Measurements from ENCODE around the gene C2CD4D.

The C2CD4D gene

DNA sequence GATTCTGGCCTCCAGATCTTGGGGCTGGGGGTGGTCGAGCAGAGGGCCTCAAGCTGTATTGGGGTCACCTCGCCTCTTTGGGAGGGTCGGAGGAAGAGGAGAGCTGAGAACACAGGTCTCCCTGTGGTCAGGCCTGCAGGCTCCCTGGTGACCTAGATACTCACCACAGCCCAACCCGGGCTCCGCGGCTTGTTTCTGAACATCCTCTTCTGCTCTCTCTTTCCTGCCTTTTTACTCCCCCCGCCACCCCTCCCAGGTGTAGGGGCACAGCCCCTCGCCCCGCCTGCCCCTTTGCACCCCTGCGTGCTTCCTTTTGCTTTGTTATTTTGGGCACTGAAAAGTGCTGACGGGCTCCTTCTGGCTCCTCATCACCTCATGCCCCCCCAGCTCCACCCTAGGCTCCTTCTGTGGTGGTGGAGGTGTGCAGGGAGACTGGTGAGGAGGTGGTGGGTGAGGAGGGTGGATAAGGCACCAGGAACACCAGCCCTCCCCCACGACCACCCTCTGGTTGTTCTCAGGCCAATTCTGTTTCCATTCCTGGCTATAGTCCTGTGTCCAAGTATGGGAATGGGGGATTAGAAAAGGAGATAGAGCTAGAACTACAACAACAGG lies 23.8 kb downstream of the C2CD4D start:
- Histone ChIP-seq H3K9me3 (ENCODE audit: control insufficient read depth, low read length) (no peaks in the 10 kb centered on the region), H3K4me3 (ENCODE audit: insufficient read depth, low read depth, low read length, poor library complexity, severe bottlenecking) (peak overlapping the region; percentile 5), H3K4me1 (ENCODE audit: control insufficient read depth, insufficient read depth, low read length, poor library complexity, severe bottlenecking) (peaks cover 78% of the 10 kb centered on the region), H3K27me3 (replicated peaks; ENCODE audit: control insufficient read depth, insufficient read depth, low read length, poor library complexity, severe bottlenecking) (no peaks in the 10 kb centered on the region), H3K27ac (ENCODE audit: insufficient read depth, low read length, poor library complexity, severe bottlenecking) (peak overlapping the region; percentile 48), H3K36me3 (ENCODE audit: control insufficient read depth, insufficient read depth, low read length) (peaks cover 6% of the 10 kb centered on the region)
- DNase-seq, result peak; percentile 49 to 62 (median 57)

GRCh38 chr1:151814971-151815545 lies 24.6 kb downstream of the C2CD4D start:
- peak overlapping the region; percentile 29 for H3K27ac ChIP-seq (ENCODE audit: insufficient read depth, low read length, poor library complexity, severe bottlenecking)
- H3K9me3 ChIP-seq (ENCODE audit: control insufficient read depth, low read length), result no peaks in the 10 kb centered on the region
- no peak overlapping the region for H3K4me3 ChIP-seq (ENCODE audit: insufficient read depth, low read depth, low read length, poor library complexity, severe bottlenecking)
- H3K27me3 ChIP-seq (replicated peaks; ENCODE audit: control insufficient read depth, insufficient read depth, low read length, poor library complexity, severe bottlenecking), result no peaks in the 10 kb centered on the region
- DNase-seq, result no peak
- peaks cover 71% of the 10 kb centered on the region for H3K4me1 ChIP-seq (ENCODE audit: control insufficient read depth, insufficient read depth, low read length, poor library complexity, severe bottlenecking)
- peaks cover 7% of the 10 kb centered on the region for H3K36me3 ChIP-seq (ENCODE audit: control insufficient read depth, insufficient read depth, low read length)

DNA sequence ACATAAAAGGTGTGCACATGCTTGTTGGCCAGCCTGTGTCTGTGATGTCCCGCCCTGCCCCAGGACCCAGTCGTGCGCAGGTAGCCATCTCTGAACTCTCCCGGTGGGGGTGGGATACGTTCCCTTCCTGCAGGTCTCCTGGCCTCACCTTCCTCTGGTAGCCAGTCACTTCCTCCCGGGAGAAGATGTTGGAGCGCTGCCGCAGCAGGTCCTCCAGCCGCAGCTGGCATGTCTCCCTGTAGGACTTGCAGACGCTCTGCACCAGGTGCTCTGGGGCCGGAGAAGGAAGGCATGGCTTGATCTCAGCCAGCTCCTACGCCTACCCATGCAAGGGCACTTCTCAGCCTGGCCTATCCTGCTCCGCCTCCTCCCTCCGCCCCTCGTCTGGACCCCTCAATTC lies 25.2 kb downstream of the C2CD4D start:
- peak overlapping the region; percentile 16 for H3K27ac ChIP-seq (ENCODE audit: insufficient read depth, low read length, poor library complexity, severe bottlenecking)
- peaks cover 66% of the 10 kb centered on the region for H3K4me1 ChIP-seq (ENCODE audit: control insufficient read depth, insufficient read depth, low read length, poor library complexity, severe bottlenecking)
- DNase-seq, result no peak
- no peaks in the 10 kb centered on the region for H3K27me3 ChIP-seq (replicated peaks; ENCODE audit: control insufficient read depth, insufficient read depth, low read length, poor library complexity, severe bottlenecking)
- H3K4me3 ChIP-seq (ENCODE audit: insufficient read depth, low read depth, low read length, poor library complexity, severe bottlenecking), result no peak overlapping the region
- peaks cover 7% of the 10 kb centered on the region for H3K36me3 ChIP-seq (ENCODE audit: control insufficient read depth, insufficient read depth, low read length)
- H3K9me3 ChIP-seq (ENCODE audit: control insufficient read depth, low read length), result no peaks in the 10 kb centered on the region

- H3K27ac ChIP-seq (ENCODE audit: insufficient read depth, low read length, poor library complexity, severe bottlenecking), result peak overlapping the region; percentile 21
- peaks cover 10% of the 10 kb centered on the region for H3K36me3 ChIP-seq (ENCODE audit: control insufficient read depth, insufficient read depth, low read length)
- H3K27me3 ChIP-seq (replicated peaks; ENCODE audit: control insufficient read depth, insufficient read depth, low read length, poor library complexity, severe bottlenecking), result no peaks in the 10 kb centered on the region
- DNase-seq, result no peak
- no peaks in the 10 kb centered on the region for H3K9me3 ChIP-seq (ENCODE audit: control insufficient read depth, low read length)
- H3K4me3 ChIP-seq (ENCODE audit: insufficient read depth, low read depth, low read length, poor library complexity, severe bottlenecking), result no peak overlapping the region
- H3K4me1 ChIP-seq (ENCODE audit: control insufficient read depth, insufficient read depth, low read length, poor library complexity, severe bottlenecking), result peaks cover 56% of the 10 kb centered on the region
These were observed 26.2 kb downstream of the C2CD4D start for GRCh38 chr1:151813271-151813977.

DNA sequence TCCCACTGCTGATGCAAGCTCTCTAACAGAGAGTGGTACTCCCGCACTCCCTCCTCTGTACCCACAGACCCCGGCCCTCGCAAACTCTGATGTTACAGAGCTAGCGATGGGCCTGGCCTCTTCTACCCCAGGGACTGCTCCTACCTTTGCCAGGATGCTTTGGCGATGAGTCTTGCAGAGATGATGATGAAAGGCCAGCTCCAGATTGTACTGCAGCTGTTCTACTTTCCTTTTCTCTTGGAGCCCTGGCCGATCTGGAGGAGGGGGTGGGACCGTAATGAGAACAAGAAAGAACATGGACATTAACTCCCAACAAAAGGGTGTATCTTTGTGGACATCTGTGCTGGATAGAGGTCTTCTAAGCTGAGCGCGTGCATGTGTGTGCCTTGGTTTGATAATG lies 28.4 kb downstream of the C2CD4D start:
- Histone ChIP-seq H3K4me1 (ENCODE audit: control insufficient read depth, insufficient read depth, low read length, poor library complexity, severe bottlenecking) (peaks cover 34% of the 10 kb centered on the region), H3K9me3 (ENCODE audit: control insufficient read depth, low read length) (no peaks in the 10 kb centered on the region), H3K4me3 (ENCODE audit: insufficient read depth, low read depth, low read length, poor library complexity, severe bottlenecking) (no peak overlapping the region), H3K36me3 (ENCODE audit: control insufficient read depth, insufficient read depth, low read length) (peaks cover 13% of the 10 kb centered on the region), H3K27me3 (replicated peaks; ENCODE audit: control insufficient read depth, insufficient read depth, low read length, poor library complexity, severe bottlenecking) (no peaks in the 10 kb centered on the region), H3K27ac (ENCODE audit: insufficient read depth, low read length, poor library complexity, severe bottlenecking) (no peak overlapping the region)
- DNase-seq, result no peak

DNA sequence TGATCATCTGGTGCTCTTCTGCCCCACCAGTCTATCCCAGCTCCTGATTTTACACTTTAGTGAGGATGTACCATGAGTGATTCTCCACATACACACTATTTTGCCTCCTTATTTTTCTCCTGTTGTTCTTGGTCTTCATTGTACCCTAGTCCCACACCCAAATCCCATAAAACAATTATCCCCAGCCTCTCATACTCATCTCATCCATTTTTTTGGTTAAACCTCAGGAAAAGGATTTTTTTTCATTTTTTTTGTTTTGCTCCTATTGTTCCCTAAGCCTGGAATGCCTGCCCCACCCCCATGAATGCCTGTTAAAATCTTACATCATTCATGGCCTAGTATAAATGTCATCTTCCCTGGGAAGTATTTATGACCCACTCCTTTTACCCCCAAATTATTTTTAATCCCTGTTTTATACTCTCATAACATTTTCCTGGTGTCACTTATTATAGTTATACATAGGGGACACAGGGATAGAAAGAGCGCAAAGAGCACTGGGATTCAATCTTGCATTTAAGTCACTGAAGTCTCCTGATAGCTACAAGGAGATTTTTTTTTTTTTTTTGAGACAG lies 29.5 kb downstream of the C2CD4D start:
- H3K27me3 ChIP-seq (replicated peaks; ENCODE audit: control insufficient read depth, insufficient read depth, low read length, poor library complexity, severe bottlenecking), result no peaks in the 10 kb centered on the region
- H3K9me3 ChIP-seq (ENCODE audit: control insufficient read depth, low read length), result no peaks in the 10 kb centered on the region
- no peak overlapping the region for H3K27ac ChIP-seq (ENCODE audit: insufficient read depth, low read length, poor library complexity, severe bottlenecking)
- DNase-seq, result no peak
- peaks cover 23% of the 10 kb centered on the region for H3K4me1 ChIP-seq (ENCODE audit: control insufficient read depth, insufficient read depth, low read length, poor library complexity, severe bottlenecking)
- H3K4me3 ChIP-seq (ENCODE audit: insufficient read depth, low read depth, low read length, poor library complexity, severe bottlenecking), result no peak overlapping the region
- H3K36me3 ChIP-seq (ENCODE audit: control insufficient read depth, insufficient read depth, low read length), result peaks cover 13% of the 10 kb centered on the region

- Histone ChIP-seq H3K27ac (ENCODE audit: insufficient read depth, low read length, poor library complexity, severe bottlenecking) (no peak overlapping the region), H3K9me3 (ENCODE audit: control insufficient read depth, low read length) (no peaks in the 10 kb centered on the region), H3K27me3 (replicated peaks; ENCODE audit: control insufficient read depth, insufficient read depth, low read length, poor library complexity, severe bottlenecking) (no peaks in the 10 kb centered on the region), H3K36me3 (ENCODE audit: control insufficient read depth, insufficient read depth, low read length) (peaks cover 13% of the 10 kb centered on the region), H3K4me1 (ENCODE audit: control insufficient read depth, insufficient read depth, low read length, poor library complexity, severe bottlenecking) (peaks cover 16% of the 10 kb centered on the region), H3K4me3 (ENCODE audit: insufficient read depth, low read depth, low read length, poor library complexity, severe bottlenecking) (no peak overlapping the region)
- DNase-seq, result no peak
These were observed 30.2 kb downstream of the C2CD4D start for GRCh38 chr1:151809290-151809984.

DNA sequence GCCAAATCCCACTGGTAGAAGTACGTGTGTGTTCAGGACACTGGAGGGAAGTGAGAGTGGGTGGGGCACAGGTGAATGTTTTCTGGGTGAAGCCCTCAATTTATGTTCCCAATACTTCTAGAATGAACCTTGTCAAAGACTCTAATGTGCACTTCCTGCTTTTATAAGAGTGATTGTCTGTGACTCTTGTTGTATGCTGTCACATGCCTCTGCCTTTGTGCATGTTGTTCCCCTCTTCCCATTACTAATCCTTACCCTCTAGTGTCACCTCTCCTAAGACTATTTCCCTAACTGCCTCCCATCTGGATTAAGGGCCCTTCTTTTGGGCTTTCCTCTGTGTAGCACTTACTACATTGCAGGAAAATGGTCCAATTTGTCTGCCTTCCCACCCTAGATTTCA lies 31.9 kb downstream of the C2CD4D start:
- no peaks in the 10 kb centered on the region for H3K9me3 ChIP-seq (ENCODE audit: control insufficient read depth, low read length)
- H3K27me3 ChIP-seq (replicated peaks; ENCODE audit: control insufficient read depth, insufficient read depth, low read length, poor library complexity, severe bottlenecking), result no peaks in the 10 kb centered on the region
- H3K4me1 ChIP-seq (ENCODE audit: control insufficient read depth, insufficient read depth, low read length, poor library complexity, severe bottlenecking), result peaks cover 2% of the 10 kb centered on the region
- H3K27ac ChIP-seq (ENCODE audit: insufficient read depth, low read length, poor library complexity, severe bottlenecking), result no peak overlapping the region
- no peak for DNase-seq
- no peak overlapping the region for H3K4me3 ChIP-seq (ENCODE audit: insufficient read depth, low read depth, low read length, poor library complexity, severe bottlenecking)
- H3K36me3 ChIP-seq (ENCODE audit: control insufficient read depth, insufficient read depth, low read length), result peaks cover 13% of the 10 kb centered on the region

GRCh38 chr1:151807131-151807530 lies 32.5 kb downstream of the C2CD4D start:
- DNase-seq, result no peak
- Histone ChIP-seq H3K4me1 (ENCODE audit: control insufficient read depth, insufficient read depth, low read length, poor library complexity, severe bottlenecking) (no peaks in the 10 kb centered on the region), H3K4me3 (ENCODE audit: insufficient read depth, low read depth, low read length, poor library complexity, severe bottlenecking) (no peak overlapping the region), H3K27ac (ENCODE audit: insufficient read depth, low read length, poor library complexity, severe bottlenecking) (no peak overlapping the region), H3K36me3 (ENCODE audit: control insufficient read depth, insufficient read depth, low read length) (peaks cover 13% of the 10 kb centered on the region), H3K9me3 (ENCODE audit: control insufficient read depth, low read length) (no peaks in the 10 kb centered on the region), H3K27me3 (replicated peaks; ENCODE audit: control insufficient read depth, insufficient read depth, low read length, poor library complexity, severe bottlenecking) (no peaks in the 10 kb centered on the region)

Data from effector memory CD4-positive, alpha-beta T cell (primary cell).